Measurements from ENCODE around the gene MEFV. TPM values are rescaled to one million over a fixed set of nuclear protein-coding genes. Genes with fewer than 3 reads are reported as not detected.

The MEFV gene
- total RNA-seq, 4 donors from 2014 or later = 0.80 to 3.3 (median 1.8) TPM

GRCh38 chr16:3234857-3235561 lies 21.4 kb downstream of the MEFV start, which contains the start of gene ZNF200:
TSS of gene ZNF200 (minus strand) at chr16:3235158. CDS start at chr16:3233755, 1,403 bp downstream.
- intact Hi-C loops (cut with DNase I; ENCODE audit: low total_unique reads) = no loop called here

GRCh38 chr16:3234543-3234856 lies 21.9 kb downstream of the MEFV start:
- intact Hi-C loops (cut with DNase I; ENCODE audit: low total_unique reads) = no loop called here
- TF ChIP-seq POLR2A (IDR thresholded peaks at IDR 0.05) (no peak), CTCF (IDR thresholded peaks at IDR 0.05) (no peak)
- WGBS, 2 donors = 1 to 2% methylated on average over 7 to 17 of the region's 18 CpGs

More at GRCh38 chr16:3234857-3235561, 21.4 kb downstream of the MEFV start, which contains the start of gene ZNF200:
- TF ChIP-seq CTCF (IDR thresholded peaks at IDR 0.05) = no peak
- no peak for TF ChIP-seq POLR2A (IDR thresholded peaks at IDR 0.05)
- DNase-seq (ENCODE audit: low spot score in 2 of 2) = peak; percentile 93 to 99
- 0 to 1% methylated on average over 2 to 24 of the region's 59 CpGs for WGBS, 2 donors
- H3K4me3 ChIP-seq (ENCODE audit: low read depth, poor library complexity, severe bottlenecking) = peak within 1 kb of the TSS; percentile 65

GRCh38 chr16:3223913-3224515 lies 32.4 kb downstream of the MEFV start:
- no peak for DNase-seq (ENCODE audit: low spot score in 2 of 2)
- TF ChIP-seq CTCF (IDR thresholded peaks at IDR 0.05) = no peak
- TF ChIP-seq POLR2A (IDR thresholded peaks at IDR 0.05) = no peak
- intact Hi-C loops (cut with DNase I; ENCODE audit: low total_unique reads) = no loop called here
- no peak overlapping the region for H3K4me3 ChIP-seq (ENCODE audit: low read depth, poor library complexity, severe bottlenecking)
- WGBS, 2 donors = 96% methylated on average over 10 of the region's 10 CpGs

More at GRCh38 chr16:3234543-3234856, 21.9 kb downstream of the MEFV start:
- no peak for DNase-seq (ENCODE audit: low spot score in 2 of 2)
- H3K4me3 ChIP-seq (ENCODE audit: low read depth, poor library complexity, severe bottlenecking) = peak overlapping the region; percentile 65

- no peak overlapping the region for H3K4me3 ChIP-seq (ENCODE audit: low read depth, poor library complexity, severe bottlenecking)
- WGBS, 2 donors = 87 to 89% methylated on average over 10 of the region's 10 CpGs
- intact Hi-C loops (cut with DNase I; ENCODE audit: low total_unique reads) = no loop called here
- no peak for DNase-seq (ENCODE audit: low spot score in 2 of 2)
- TF ChIP-seq CTCF (IDR thresholded peaks at IDR 0.05) (no peak), POLR2A (IDR thresholded peaks at IDR 0.05) (no peak)
Measured at GRCh38 chr16:3220839-3221238, 35.6 kb downstream of the MEFV start.

- no peak overlapping the region for H3K4me3 ChIP-seq (ENCODE audit: low read depth, poor library complexity, severe bottlenecking)
- intact Hi-C loops (cut with DNase I; ENCODE audit: low total_unique reads) = no loop called here
- 53 to 63% methylated on average over 3 of the region's 3 CpGs for WGBS, 2 donors
- DNase-seq (ENCODE audit: low spot score in 2 of 2) = peak in 1 of 2 donors; percentile 62
- no peak for TF ChIP-seq POLR2A (IDR thresholded peaks at IDR 0.05)
- TF ChIP-seq CTCF (IDR thresholded peaks at IDR 0.05) = no peak
Measured at GRCh38 chr16:3216263-3216640, 40.2 kb downstream of the MEFV start.

All from lower leg skin (tissue), 4 donors.